Thoracic aorta (tissue), 2 donors: ENCODE results near the gene MARK3. TPM values are rescaled to one million over a fixed set of nuclear protein-coding genes. Genes with fewer than 3 reads are reported as not detected.
A peak's percentile ranks its signal among the peaks of the same experiment; 100 is the strongest.

Experiments
- ATAC-seq: fragments of 150-250 bp; one replicate; pipeline ENCODE4 v1.8.0; 2017; ENCODE audit warnings: low read depth; ENCODE audit not compliant: insufficient number of reproducible peaks, low FRiP score
- DNase-seq: peaks from one replicate; pipeline ENCODE4 v3.0.0-alpha.2; 2020; ENCODE audit warnings: low spot score
- H3K27ac ChIP-seq, 2 donors: fragments of 200-600 bp; sonication (generic); 1 replicate in 1 of 2; 2 replicates in 1 of 2; pipeline ENCODE4 v1.5.1; 2016; ENCODE audit warnings: mild to moderate bottlenecking in 2 of 2, moderate library complexity in 2 of 2
- H3K27me3 ChIP-seq: fragments of 200-600 bp; sonication (generic); replicated peaks from 2 replicates; pipeline ENCODE4 v1.6.0; 2016; ENCODE audit warnings: mild to moderate bottlenecking; ENCODE audit not compliant: insufficient read depth
- H3K36me3 ChIP-seq: fragments of 200-600 bp; sonication (generic); one replicate; pipeline ENCODE4 v1.5.1; 2016
- H3K4me1 ChIP-seq, 2 donors: fragments of 200-600 bp; sonication (generic); 1 replicate in 1 of 2; 2 replicates in 1 of 2; pipeline versions ENCODE4 v1.5.1 to v1.6.0; 2016; ENCODE audit warnings: low read depth in 2 of 2, mild to moderate bottlenecking in 1 of 2; ENCODE audit not compliant: control insufficient read depth in 1 of 2
- H3K4me3 ChIP-seq: fragments of 200-600 bp; sonication (generic); 2 replicates; pipeline ENCODE4 v1.5.1; 2016; ENCODE audit warnings: mild to moderate bottlenecking
- H3K9me3 ChIP-seq: fragments of 200-600 bp; sonication (generic); 2 replicates; pipeline ENCODE4 v1.5.1; 2016
- CTCF ChIP-seq: fragments of 200-600 bp; sonication (generic); IDR thresholded peaks from one replicate; pipeline ENCODE4 v1.5.1; 2019; ENCODE audit warnings: antibody characterized with exemption
- total RNA-seq, 2 donors: library from RNA; depleted of rRNA; stranded (reverse); fragments of >200 nt; gene quantifications; one replicate each; pipeline versions ENCODE4 v1.1.0 to v1.2.3, GENCODE V29; 2016

The MARK3 gene
- total RNA-seq, 2 donors from 2014 or later, result 77.6 to 133 TPM

- H3K4me1 ChIP-seq, result peaks cover 18 to 64% of the 10 kb centered on the region in 2 donors
- no peaks in the 10 kb centered on the region for H3K36me3 ChIP-seq
- H3K4me3 ChIP-seq, result no peak overlapping the region
- TF ChIP-seq CTCF, result no peak
- H3K9me3 ChIP-seq, result no peaks in the 10 kb centered on the region
- DNase-seq, result no peak
- no peaks in the 10 kb centered on the region for H3K27me3 ChIP-seq
- no peak for ATAC-seq
- peak overlapping the region; percentile 8 to 39 for H3K27ac ChIP-seq
Measured at GRCh38 chr14:103517721-103518421, 132.7 kb downstream of the MARK3 start.

- Histone ChIP-seq H3K36me3 (no peaks in the 10 kb centered on the region), H3K4me3 (no peak overlapping the region), H3K27me3 (no peaks in the 10 kb centered on the region), H3K27ac (peak overlapping the region in 1 of 2 donors; percentile 39), H3K4me1 (peaks cover 18 to 64% of the 10 kb centered on the region in 2 donors), H3K9me3 (no peaks in the 10 kb centered on the region)
- ATAC-seq (no peak), DNase-seq (no peak)
- peak; percentile 88 for TF ChIP-seq CTCF
Measured at GRCh38 chr14:103518422-103519042, 133.3 kb downstream of the MARK3 start.

GRCh38 chr14:103519043-103519836 lies 134.0 kb downstream of the MARK3 start:
- Histone ChIP-seq H3K27me3 (no peaks in the 10 kb centered on the region), H3K36me3 (no peaks in the 10 kb centered on the region), H3K4me3 (no peak overlapping the region), H3K9me3 (no peaks in the 10 kb centered on the region), H3K27ac (peak overlapping the region; percentile 15 to 39), H3K4me1 (peaks cover 14 to 57% of the 10 kb centered on the region in 2 donors)
- no peak for DNase-seq
- TF ChIP-seq CTCF, result no peak
- ATAC-seq, result no peak

- Histone ChIP-seq H3K4me3 (no peak overlapping the region), H3K4me1 (peaks cover 14 to 57% of the 10 kb centered on the region in 2 donors), H3K27me3 (no peaks in the 10 kb centered on the region), H3K36me3 (no peaks in the 10 kb centered on the region), H3K27ac (peak overlapping the region; percentile 15 to 66), H3K9me3 (no peaks in the 10 kb centered on the region)
- ATAC-seq (no peak), DNase-seq (no peak)
- TF ChIP-seq CTCF, result no peak
Measured at GRCh38 chr14:103519837-103520212, 134.6 kb downstream of the MARK3 start.

- Histone ChIP-seq H3K27me3 (no peaks in the 10 kb centered on the region), H3K9me3 (no peaks in the 10 kb centered on the region), H3K27ac (peak overlapping the region in 1 of 2 donors; percentile 66), H3K4me1 (peaks cover 14 to 57% of the 10 kb centered on the region in 2 donors), H3K36me3 (no peaks in the 10 kb centered on the region), H3K4me3 (peak overlapping the region; percentile 81)
- no peak for TF ChIP-seq CTCF
- DNase-seq (no peak), ATAC-seq (no peak)
Measured at GRCh38 chr14:103520269-103520656, 135.0 kb downstream of the MARK3 start.
